GM04503 (cell line): ENCODE results near the gene SLC44A3.
"Not testable (repeated sequence)": the region's sequence is repeated elsewhere in the genome, so short reads cannot be mapped to it uniquely, and the experiment has no call there.

Experiments
- DNase-seq: peaks from one replicate; pipeline ENCODE4 v3.0.0-alpha.2; 2012; ENCODE audit warnings: low read depth

The SLC44A3 gene

GRCh38 chr1:94935476-94935875, 115.3 kb downstream of the SLC44A3 start:
- DNase-seq = no peak

GRCh38 chr1:94936861-94937620, 116.9 kb downstream of the SLC44A3 start:
- DNase-seq = no peak

- no peak for DNase-seq
These were observed 117.7 kb downstream of the SLC44A3 start for GRCh38 chr1:94937820-94938219.

GRCh38 chr1:94940738-94941137, 120.6 kb downstream of the SLC44A3 start:
- no peak for DNase-seq

- not testable (repeated sequence) for DNase-seq
These were observed 121.3 kb downstream of the SLC44A3 start for GRCh38 chr1:94941480-94941879.

- DNase-seq = no peak
These were observed 122.3 kb downstream of the SLC44A3 start for GRCh38 chr1:94942171-94943128.
